Measurements from ENCODE around the gene POU2F1. TPM values are rescaled to one million over a fixed set of nuclear protein-coding genes. Genes with fewer than 3 reads are reported as not detected.

POU2F1 gene
- total RNA-seq (10 to 100 TPM; 15.1 to 34.5 (median 22.6) TPM), total RNA-seq (10.4 to 79.7 (median 38.3) reads per million in 29 experiments)
- total RNA-seq (2013) = 14.2 TPM

DNA sequence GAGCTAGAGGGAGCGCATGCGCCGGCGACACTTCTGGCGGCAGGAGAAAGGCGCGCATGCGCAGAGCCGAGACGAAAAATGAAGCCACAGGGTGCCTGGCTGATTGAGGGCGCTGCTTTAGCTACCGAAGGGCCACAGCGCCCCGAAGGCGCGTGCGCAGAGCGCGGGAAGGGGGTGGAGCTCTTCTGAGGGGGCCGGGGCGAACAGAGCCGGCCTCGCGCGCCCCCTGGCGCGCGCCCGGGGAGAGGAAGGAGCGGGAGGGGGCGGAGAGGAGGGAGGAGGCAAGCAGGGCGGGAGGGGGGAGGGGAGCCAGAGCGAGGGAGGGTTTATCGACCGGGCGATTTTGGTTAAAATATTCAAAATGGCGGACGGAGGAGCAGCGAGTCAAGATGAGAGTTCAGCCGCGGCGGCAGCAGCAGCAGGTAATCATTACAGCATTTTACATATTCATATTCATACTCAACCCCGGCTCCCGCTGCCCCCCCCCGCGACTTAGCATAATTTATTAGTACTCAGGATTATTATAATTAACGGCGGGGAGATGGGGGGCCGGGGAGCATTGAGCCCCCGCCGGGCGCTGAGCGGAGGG, at the start of gene POU2F1:
TSS of gene POU2F1 (plus strand) at position 350 of the 589 bp plus-strand sequence. CDS start at position 362, 12 bp downstream.
- Histone ChIP-seq H3K9me3 (no peaks in the 10 kb centered on the region), H3K27ac (ENCODE audit: low read length) (peak within 1 kb of the TSS; percentile 98), H3K4me3 (ENCODE audit: control insufficient read depth in 1 of 2, extremely low read depth in 1 of 2, low read length in 1 of 2) (peak within 1 kb of the TSS; percentile 88 to 98), H3K27me3 (replicated peaks in 1 of 2; ENCODE audit: control insufficient read depth in 2 of 2, extremely low read depth in 1 of 2, insufficient read depth in 2 of 2, low read length in 1 of 2) (no peaks in the 10 kb centered on the region), H3K4me1 (ENCODE audit: control insufficient read depth in 1 of 2, extremely low read depth in 1 of 2, insufficient read depth in 2 of 2, low read length in 2 of 2) (peaks cover 12 to 19% of the 10 kb centered on the region in 2 experiments), H3K36me3 (ENCODE audit: control insufficient read depth in 2 of 2, extremely low read depth in 1 of 2, insufficient read depth in 1 of 2, low read length in 1 of 2) (no peaks in the 10 kb centered on the region)
- ChIA-PET POLR2A (interaction anchor here (0.5 to 1.2 kb wide), 25 partner anchors 12 to 1838 kb away, joined by 3 to 10 read pairs (median 4); partner anchors contain the start of genes CD247 (in 1 of the 2), DCAF6 (in 1 of the 2), GPA33 (in 1 of the 2) and TADA1 (in 1 of the 2)), CTCF (interaction anchor here (0.5 to 2.1 kb wide), 71 partner anchors 8 to 1622 kb away, joined by 3 to 30 read pairs (median 4); partner anchors contain the start of genes CD247 (in 1 of the 2), CREG1 (in 1 of the 2), DCAF6 (in 1 of the 2) and GPA33 (in 1 of the 2))
- Mint-ChIP-seq H3K4me3 (peak within 1 kb of the TSS; percentile 83 to 94 (median 93)), H3K36me3 (peaks cover 3% of the 10 kb centered on the region), H3K4me1 (peaks cover 34 to 42% (median 38%) of the 10 kb centered on the region in 3 donors), H3K9me3 (peaks cover 0 to 3% (median 2%) of the 10 kb centered on the region in 3 donors), H3K27me3 (no peaks in the 10 kb centered on the region), H3K27ac (peak within 1 kb of the TSS; percentile 97 to 98)
- peak; percentile 82 to 86 (median 84) for ATAC-seq (replicated peaks in 1 of 4)
- peak; percentile 96 to 100 (median 99) for DNase-seq
- WGBS (ENCODE audit: insufficient coverage) = under 1% methylated on average over 38 of the region's 53 CpGs

DNA sequence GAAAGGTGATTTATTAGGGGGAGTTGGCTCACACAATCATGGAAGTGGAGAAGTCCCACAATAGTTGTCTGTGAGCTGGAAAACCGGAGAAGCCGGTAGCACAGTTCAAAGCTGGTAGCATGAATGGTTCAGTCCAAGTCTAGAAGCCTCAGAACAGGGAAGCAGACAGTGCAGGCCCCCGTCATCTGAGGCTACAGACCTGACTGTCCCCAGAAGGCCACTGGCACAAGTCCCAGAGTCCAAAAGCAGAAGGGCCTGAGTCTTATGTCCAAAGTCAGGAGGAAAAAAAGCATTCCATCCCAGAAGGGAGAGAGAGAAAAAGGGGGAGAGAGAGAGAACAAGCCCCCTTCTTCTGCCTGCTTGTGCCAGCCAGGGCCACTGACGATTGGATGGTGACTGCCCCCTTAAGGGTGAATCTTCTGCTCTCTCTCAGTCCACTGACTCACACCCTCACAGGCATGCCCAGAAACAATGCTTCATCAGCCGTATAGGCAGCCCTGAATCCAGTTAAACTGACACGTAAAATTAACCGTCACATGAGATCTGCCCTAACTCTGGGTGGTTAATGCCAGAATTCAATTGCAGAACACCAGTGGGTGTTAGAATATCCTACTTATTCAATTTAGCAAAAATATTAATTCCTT, 49.3 kb upstream of the POU2F1 start:
- 81% methylated on average over 4 of the region's 7 CpGs for WGBS (ENCODE audit: insufficient coverage)
- POLR2A ChIA-PET = no interaction called here
- no peaks in the 10 kb centered on the region for H3K9me3 ChIP-seq
- H3K9me3 Mint-ChIP-seq = peaks cover 4 to 9% (median 8%) of the 10 kb centered on the region in 3 donors
- H3K4me3 ChIP-seq (ENCODE audit: control insufficient read depth in 1 of 2, extremely low read depth in 1 of 2, low read length in 1 of 2) = no peak overlapping the region
- DNase-seq (no peak), ATAC-seq (replicated peaks in 1 of 4) (no peak)
- CTCF ChIA-PET = no interaction called here
- no peaks in the 10 kb centered on the region for H3K36me3 ChIP-seq (ENCODE audit: control insufficient read depth in 2 of 2, extremely low read depth in 1 of 2, insufficient read depth in 1 of 2, low read length in 1 of 2)
- peaks cover 17 to 32% of the 10 kb centered on the region in 2 donors for H3K27me3 Mint-ChIP-seq
- no peak overlapping the region for H3K27ac ChIP-seq (ENCODE audit: low read length)
- no peaks in the 10 kb centered on the region for H3K4me1 ChIP-seq (ENCODE audit: control insufficient read depth in 1 of 2, extremely low read depth in 1 of 2, insufficient read depth in 2 of 2, low read length in 2 of 2)
- H3K4me3 Mint-ChIP-seq = no peak overlapping the region
- H3K27me3 ChIP-seq (replicated peaks in 1 of 2; ENCODE audit: control insufficient read depth in 2 of 2, extremely low read depth in 1 of 2, insufficient read depth in 2 of 2, low read length in 1 of 2) = peaks cover 0 to 15% of the 10 kb centered on the region in 2 experiments
- H3K36me3 Mint-ChIP-seq = no peaks in the 10 kb centered on the region
- H3K4me1 Mint-ChIP-seq = no peaks in the 10 kb centered on the region
- H3K27ac Mint-ChIP-seq = no peak overlapping the region

DNA sequence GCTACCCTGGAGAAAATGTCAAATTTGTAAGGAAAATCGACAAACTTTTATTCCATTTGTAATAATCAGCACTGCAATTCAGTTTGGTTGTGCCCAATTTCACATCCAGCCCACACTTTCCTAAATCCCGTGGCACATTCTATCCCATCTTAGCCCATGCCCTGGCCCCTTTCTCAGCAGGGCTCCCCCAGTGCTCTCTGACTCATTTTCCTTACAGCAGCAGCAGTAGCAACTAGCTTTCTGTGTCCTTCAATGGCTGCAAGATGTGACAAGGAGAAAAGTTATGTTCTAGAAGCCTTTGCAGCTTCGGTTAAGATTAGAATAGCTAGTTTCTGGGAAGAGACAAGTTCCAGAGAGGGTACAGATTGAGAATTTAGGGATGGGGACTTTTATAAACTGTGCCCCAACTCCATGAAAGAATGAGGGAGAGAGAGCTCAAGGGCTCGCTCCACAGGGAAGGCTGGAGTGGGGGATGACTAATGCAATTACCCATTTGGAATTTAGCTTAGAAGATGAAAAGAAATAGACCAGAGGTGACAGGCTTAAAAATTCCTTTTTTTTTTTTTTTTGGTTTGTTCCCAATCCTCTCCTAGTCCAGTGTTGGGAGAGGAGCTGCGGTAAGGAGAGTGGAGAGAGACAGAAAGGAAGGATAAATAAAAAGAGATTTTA, 47.0 kb upstream of the POU2F1 start:
- Mint-ChIP-seq H3K4me3 (no peak overlapping the region), H3K27me3 (peaks cover 15 to 26% of the 10 kb centered on the region in 2 donors), H3K4me1 (no peaks in the 10 kb centered on the region), H3K9me3 (peaks cover 0 to 5% (median 0%) of the 10 kb centered on the region in 3 donors), H3K36me3 (no peaks in the 10 kb centered on the region), H3K27ac (no peak overlapping the region)
- ATAC-seq (replicated peaks in 1 of 4) (no peak), DNase-seq (no peak)
- H3K27me3 ChIP-seq (replicated peaks in 1 of 2; ENCODE audit: control insufficient read depth in 2 of 2, extremely low read depth in 1 of 2, insufficient read depth in 2 of 2, low read length in 1 of 2) = peaks cover 0 to 14% of the 10 kb centered on the region in 2 experiments
- H3K4me1 ChIP-seq (ENCODE audit: control insufficient read depth in 1 of 2, extremely low read depth in 1 of 2, insufficient read depth in 2 of 2, low read length in 2 of 2) = no peaks in the 10 kb centered on the region
- 84% methylated on average over 3 of the region's 5 CpGs for WGBS (ENCODE audit: insufficient coverage)
- no peaks in the 10 kb centered on the region for H3K36me3 ChIP-seq (ENCODE audit: control insufficient read depth in 2 of 2, extremely low read depth in 1 of 2, insufficient read depth in 1 of 2, low read length in 1 of 2)
- no peak overlapping the region for H3K4me3 ChIP-seq (ENCODE audit: control insufficient read depth in 1 of 2, extremely low read depth in 1 of 2, low read length in 1 of 2)
- H3K27ac ChIP-seq (ENCODE audit: low read length) = no peak overlapping the region
- H3K9me3 ChIP-seq = no peaks in the 10 kb centered on the region
- CTCF ChIA-PET = interaction anchor here in 1 of 2 donors (0.7 kb wide), 1 partner anchor 14 kb away, joined by 5 read pairs; no protein-coding TSS in a partner anchor
- POLR2A ChIA-PET = interaction anchor here (0.6 to 0.7 kb wide), 2 partner anchors 96 to 525 kb away, joined by 4 to 10 read pairs; no protein-coding TSS in a partner anchor

DNA sequence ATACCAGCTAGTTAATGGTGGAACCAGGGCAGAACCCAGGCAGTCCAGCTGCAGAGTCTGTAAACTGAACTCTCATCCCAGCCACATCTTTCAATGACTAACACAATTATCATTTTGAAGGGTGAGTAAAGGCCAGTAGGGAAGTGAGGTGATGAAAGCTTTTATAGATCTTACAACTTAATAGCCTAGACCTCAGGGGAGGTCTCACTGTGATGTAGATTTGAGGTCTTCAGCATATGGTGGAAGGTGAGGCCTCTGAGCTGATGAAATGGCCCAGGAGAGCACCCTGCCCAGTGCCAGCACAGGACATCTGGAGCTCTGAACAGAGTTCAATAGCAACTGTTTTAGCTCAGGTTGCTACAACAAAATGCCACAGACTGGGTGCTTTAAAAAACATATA, 44.8 kb upstream of the POU2F1 start:
- Histone ChIP-seq H3K4me1 (ENCODE audit: control insufficient read depth in 1 of 2, extremely low read depth in 1 of 2, insufficient read depth in 2 of 2, low read length in 2 of 2) (no peaks in the 10 kb centered on the region), H3K27me3 (replicated peaks in 1 of 2; ENCODE audit: control insufficient read depth in 2 of 2, extremely low read depth in 1 of 2, insufficient read depth in 2 of 2, low read length in 1 of 2) (peaks cover 0 to 14% of the 10 kb centered on the region in 2 experiments), H3K4me3 (ENCODE audit: control insufficient read depth in 1 of 2, extremely low read depth in 1 of 2, low read length in 1 of 2) (no peak overlapping the region), H3K36me3 (ENCODE audit: control insufficient read depth in 2 of 2, extremely low read depth in 1 of 2, insufficient read depth in 1 of 2, low read length in 1 of 2) (no peaks in the 10 kb centered on the region), H3K27ac (ENCODE audit: low read length) (no peak overlapping the region), H3K9me3 (no peaks in the 10 kb centered on the region)
- Mint-ChIP-seq H3K4me1 (no peaks in the 10 kb centered on the region), H3K27ac (no peak overlapping the region), H3K36me3 (no peaks in the 10 kb centered on the region), H3K27me3 (peaks cover 0 to 9% of the 10 kb centered on the region in 2 donors), H3K4me3 (no peak overlapping the region), H3K9me3 (peaks cover 0 to 5% (median 0%) of the 10 kb centered on the region in 3 donors)
- DNase-seq (no peak), ATAC-seq (replicated peaks in 1 of 4) (no peak)
- POLR2A ChIA-PET = no interaction called here
- CTCF ChIA-PET = interaction anchor here in 1 of 2 donors (1.0 to 1.2 kb wide), 2 partner anchors 11 to 44 kb away, joined by 3 read pairs; no protein-coding TSS in a partner anchor

DNA sequence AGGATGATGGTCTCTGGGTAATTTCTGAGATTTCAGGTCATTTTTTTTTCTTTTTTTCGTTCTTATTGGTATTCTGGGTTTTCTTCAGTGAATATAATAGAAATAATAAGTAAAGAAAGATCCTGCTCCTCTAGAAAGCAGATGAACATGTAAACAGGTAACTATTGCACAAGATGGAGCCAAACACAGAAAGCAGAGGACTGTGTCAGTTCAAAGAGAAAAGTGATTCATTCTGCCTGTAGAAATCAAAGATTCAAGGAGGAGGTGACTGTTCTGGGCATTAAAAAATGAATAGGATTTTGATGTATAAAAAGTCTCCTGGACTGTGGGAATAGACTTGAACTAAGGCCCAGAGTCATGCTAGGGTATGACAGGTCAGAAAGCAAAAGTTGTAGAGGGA, 41.9 kb upstream of the POU2F1 start:
- H3K4me1 Mint-ChIP-seq = no peaks in the 10 kb centered on the region
- ChIA-PET POLR2A (no interaction called here), CTCF (no interaction called here)
- H3K9me3 Mint-ChIP-seq = peaks cover 0 to 5% (median 0%) of the 10 kb centered on the region in 3 donors
- no peaks in the 10 kb centered on the region for H3K4me1 ChIP-seq (ENCODE audit: control insufficient read depth in 1 of 2, extremely low read depth in 1 of 2, insufficient read depth in 2 of 2, low read length in 2 of 2)
- no peaks in the 10 kb centered on the region for H3K36me3 Mint-ChIP-seq
- peaks cover 0 to 3% of the 10 kb centered on the region in 2 donors for H3K27me3 Mint-ChIP-seq
- no peak for ATAC-seq (replicated peaks in 1 of 4)
- H3K4me3 ChIP-seq (ENCODE audit: control insufficient read depth in 1 of 2, extremely low read depth in 1 of 2, low read length in 1 of 2) = no peak overlapping the region
- H3K27me3 ChIP-seq (replicated peaks in 1 of 2; ENCODE audit: control insufficient read depth in 2 of 2, extremely low read depth in 1 of 2, insufficient read depth in 2 of 2, low read length in 1 of 2) = no peaks in the 10 kb centered on the region
- no peaks in the 10 kb centered on the region for H3K36me3 ChIP-seq (ENCODE audit: control insufficient read depth in 2 of 2, extremely low read depth in 1 of 2, insufficient read depth in 1 of 2, low read length in 1 of 2)
- H3K27ac ChIP-seq (ENCODE audit: low read length) = no peak overlapping the region
- WGBS (ENCODE audit: insufficient coverage) = no CpG with 5 or more reads among the region's 1 CpG
- H3K27ac Mint-ChIP-seq = no peak overlapping the region
- no peaks in the 10 kb centered on the region for H3K9me3 ChIP-seq
- no peak overlapping the region for H3K4me3 Mint-ChIP-seq
- no peak for DNase-seq

DNA sequence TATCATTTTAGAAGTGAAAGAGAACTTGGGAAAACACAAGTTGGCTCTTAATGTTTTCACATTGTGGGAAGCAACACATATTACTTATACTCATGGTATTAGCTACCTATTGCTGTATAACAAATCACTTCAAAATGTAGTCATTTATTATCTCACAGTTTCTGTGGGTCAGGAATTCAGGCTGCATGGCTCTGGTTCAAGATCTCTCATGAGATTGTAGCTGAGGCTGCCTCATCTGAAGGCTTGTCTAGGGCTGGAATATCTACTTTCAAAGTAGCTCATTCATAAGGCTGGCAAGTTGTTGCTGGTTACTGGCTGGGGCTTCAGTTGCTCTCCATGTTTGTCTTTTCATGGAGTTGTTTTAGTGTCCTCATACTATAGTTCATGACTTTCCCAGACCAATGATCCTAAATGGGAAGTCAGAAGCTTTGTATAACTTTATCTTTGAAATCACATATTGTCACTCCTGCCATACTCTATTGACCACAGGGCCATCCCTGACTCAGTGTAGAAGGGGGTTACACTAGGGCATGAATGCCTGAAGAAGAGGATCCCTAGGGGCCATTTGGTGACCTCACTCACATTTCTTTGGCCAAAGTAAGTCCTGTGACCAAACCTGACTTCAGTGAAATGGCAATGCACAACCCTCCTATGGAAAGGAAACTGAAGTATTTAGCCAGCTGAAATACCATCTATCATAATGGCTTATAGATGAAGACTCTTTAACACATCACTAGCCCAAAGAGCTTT, 37.9 kb upstream of the POU2F1 start:
- H3K9me3 ChIP-seq = no peaks in the 10 kb centered on the region
- no peaks in the 10 kb centered on the region for H3K4me1 ChIP-seq (ENCODE audit: control insufficient read depth in 1 of 2, extremely low read depth in 1 of 2, insufficient read depth in 2 of 2, low read length in 2 of 2)
- Mint-ChIP-seq H3K4me3 (no peak overlapping the region), H3K9me3 (no peaks in the 10 kb centered on the region), H3K27ac (no peak overlapping the region), H3K36me3 (no peaks in the 10 kb centered on the region), H3K4me1 (no peaks in the 10 kb centered on the region), H3K27me3 (peaks cover 0 to 4% of the 10 kb centered on the region in 2 donors)
- no peak overlapping the region for H3K4me3 ChIP-seq (ENCODE audit: control insufficient read depth in 1 of 2, extremely low read depth in 1 of 2, low read length in 1 of 2)
- H3K27ac ChIP-seq (ENCODE audit: low read length) = no peak overlapping the region
- no peak for ATAC-seq (replicated peaks in 1 of 4)
- no peaks in the 10 kb centered on the region for H3K27me3 ChIP-seq (replicated peaks in 1 of 2; ENCODE audit: control insufficient read depth in 2 of 2, extremely low read depth in 1 of 2, insufficient read depth in 2 of 2, low read length in 1 of 2)
- no peaks in the 10 kb centered on the region for H3K36me3 ChIP-seq (ENCODE audit: control insufficient read depth in 2 of 2, extremely low read depth in 1 of 2, insufficient read depth in 1 of 2, low read length in 1 of 2)
- ChIA-PET CTCF (interaction anchor here in 1 of 2 donors (0.6 kb wide), 1 partner anchor 98 kb away, joined by 4 read pairs; no protein-coding TSS in a partner anchor), POLR2A (no interaction called here)
- no peak for DNase-seq

Measured in T-cell (primary cell).